Small intestine (tissue), 7 donors: ENCODE results near the gene GNPTAB. TPM values are rescaled to one million over a fixed set of nuclear protein-coding genes. Genes with fewer than 3 reads are reported as not detected.
A peak's percentile ranks its signal among the peaks of the same experiment; 100 is the strongest.
"Not testable (repeated sequence)": the region's sequence is repeated elsewhere in the genome, so short reads cannot be mapped to it uniquely, and the experiment has no call there.

Experiments
- DNase-seq, 2 donors: peaks; one replicate each; pipeline versions ENCODE4 v3.0.0 to v3.0.0-alpha.2; 2013
- FAIRE-seq: peaks from 2 replicates; lab custom pipeline; 2012; peaks lifted over from hg19 to GRCh38; lab: Jason Lieb, UNC
- H3K27ac ChIP-seq, 3 donors: one replicate each; pipeline ENCODE4 v1.5.1; 2013; ENCODE audit warnings: low read length in 2 of 3, mild to moderate bottlenecking in 2 of 3, control low read depth in 1 of 3, inconsistent platforms in 1 of 3, low read depth in 1 of 3, moderate library complexity in 1 of 3
- H3K27me3 ChIP-seq, 3 donors: one replicate each; pipeline ENCODE4 v1.6.1; 2013; ENCODE audit warnings: low read length in 3 of 3, inconsistent platforms in 1 of 3; ENCODE audit not compliant: control insufficient read depth in 3 of 3, insufficient read depth in 3 of 3
- H3K36me3 ChIP-seq, 3 donors: one replicate each; pipeline ENCODE4 v1.6.1; 2013; ENCODE audit warnings: low read length in 3 of 3, inconsistent platforms in 1 of 3, low read depth in 1 of 3, mild to moderate bottlenecking in 1 of 3, moderate library complexity in 1 of 3; ENCODE audit not compliant: control insufficient read depth in 3 of 3, insufficient read depth in 2 of 3
- H3K4me1 ChIP-seq, 3 donors: one replicate each; pipeline ENCODE4 v1.6.1; 2013; ENCODE audit warnings: low read length in 2 of 3, inconsistent platforms in 1 of 3, low read depth in 1 of 3, mild to moderate bottlenecking in 1 of 3, moderate library complexity in 1 of 3; ENCODE audit not compliant: control insufficient read depth in 3 of 3, insufficient read depth in 2 of 3
- H3K4me3 ChIP-seq, 3 donors: one replicate each; pipeline ENCODE4 v1.5.1; 2013; ENCODE audit warnings: low read length in 3 of 3, control low read depth in 1 of 3, inconsistent platforms in 1 of 3, low read depth in 1 of 3, mild to moderate bottlenecking in 1 of 3, moderate library complexity in 1 of 3
- H3K9me3 ChIP-seq, 2 donors: one replicate each; pipeline ENCODE4 v1.6.1; 2013; ENCODE audit warnings: low read depth in 1 of 2, low read length in 1 of 2; ENCODE audit not compliant: control insufficient read depth in 2 of 2, insufficient read depth in 1 of 2
- WGBS, 3 donors: extraction: QIAGEN DNeasy Blood & Tissue Kit; methylation state at CpG; one replicate each; pipeline ENCODE4 v1.1.7; 2013; 5-methylcytosine and 5-hydroxymethylcytosine counted together
- polyA plus RNA-seq, 4 donors: library from polyadenylated mRNA; stranded (reverse) in 3 of 4; unstranded in 1 of 4; fragments of 200-250 nt in 3 of 4; fragments of 120-200 nt in 1 of 4; gene quantifications; one replicate each; pipeline versions ENCODE4 v1.2.1 to v1.2.3, GENCODE V29; 2013
- donor health status: healthy with polysubstance abuse.
- donor health status: control.
- donor health status: control.
- donor health status: Bipolar disorder and iron deficiency.
- donor health status: healthy.

GNPTAB gene
- polyA plus RNA-seq, 4 donors, result 6.8 to 37.0 (median 12.6) TPM

GRCh38 chr12:101867619-101868018, 36.9 kb upstream of the GNPTAB start:
- not testable (repeated sequence) for H3K36me3 ChIP-seq, FAIRE-seq, H3K4me3 ChIP-seq, DNase-seq, H3K4me1 ChIP-seq, H3K27me3 ChIP-seq, H3K27ac ChIP-seq
- H3K9me3 ChIP-seq, result peaks cover 0 to 23% of the 10 kb centered on the region in 2 donors
- WGBS, 3 donors, result 92 to 94% (median 92%) methylated on average over 3 of the region's 3 CpGs

- H3K4me3 ChIP-seq, result no peak overlapping the region
- H3K27ac ChIP-seq, result no peak overlapping the region
- FAIRE-seq (no peak), DNase-seq (peak in 1 of 2 donors; percentile 12)
- H3K9me3 ChIP-seq, result peaks cover 0 to 23% of the 10 kb centered on the region in 2 donors
- no peaks in the 10 kb centered on the region for H3K4me1 ChIP-seq
- H3K27me3 ChIP-seq, result no peaks in the 10 kb centered on the region
- 42 to 67% (median 61%) methylated on average over 13 of the region's 13 CpGs for WGBS, 3 donors
- H3K36me3 ChIP-seq, result no peaks in the 10 kb centered on the region
These were observed 36.0 kb upstream of the GNPTAB start for GRCh38 chr12:101866615-101867373.

- no peaks in the 10 kb centered on the region for H3K36me3 ChIP-seq
- no peaks in the 10 kb centered on the region for H3K27me3 ChIP-seq
- DNase-seq, result no peak
- no peaks in the 10 kb centered on the region for H3K4me1 ChIP-seq
- no peak overlapping the region for H3K4me3 ChIP-seq
- H3K9me3 ChIP-seq, result peaks cover 0 to 23% of the 10 kb centered on the region in 2 donors
- no peak for FAIRE-seq
- no peak overlapping the region for H3K27ac ChIP-seq
These were observed 33.2 kb upstream of the GNPTAB start for GRCh38 chr12:101863981-101864380.

- FAIRE-seq, result no peak
- Histone ChIP-seq H3K4me1 (no peaks in the 10 kb centered on the region), H3K27ac (no peak overlapping the region), H3K9me3 (peaks cover 0 to 23% of the 10 kb centered on the region in 2 donors), H3K27me3 (no peaks in the 10 kb centered on the region), H3K4me3 (no peak overlapping the region), H3K36me3 (no peaks in the 10 kb centered on the region)
- WGBS, 3 donors, result 90 to 93% (median 91%) methylated on average over 2 of the region's 2 CpGs
- DNase-seq, result no peak
These were observed 31.5 kb upstream of the GNPTAB start for GRCh38 chr12:101862245-101862644.

- WGBS, 3 donors, result 74 to 89% (median 83%) methylated on average over 2 of the region's 2 CpGs
- not testable (repeated sequence) for H3K27ac ChIP-seq, H3K27me3 ChIP-seq, H3K36me3 ChIP-seq, FAIRE-seq, H3K4me3 ChIP-seq, H3K4me1 ChIP-seq
- H3K9me3 ChIP-seq, result peaks cover 0 to 23% of the 10 kb centered on the region in 2 donors
- peak in 1 of 2 donors; percentile 24 for DNase-seq
These were observed 30.9 kb upstream of the GNPTAB start for GRCh38 chr12:101861688-101862087.

GRCh38 chr12:101859664-101860607, 29.2 kb upstream of the GNPTAB start:
- H3K27ac ChIP-seq, result no peak overlapping the region
- no peak for FAIRE-seq
- H3K4me3 ChIP-seq, result no peak overlapping the region
- H3K27me3 ChIP-seq, result no peaks in the 10 kb centered on the region
- no peaks in the 10 kb centered on the region for H3K36me3 ChIP-seq
- peaks cover 0 to 6% (median 0%) of the 10 kb centered on the region in 3 donors for H3K4me1 ChIP-seq
- DNase-seq, result no peak
- H3K9me3 ChIP-seq, result peaks cover 0 to 11% of the 10 kb centered on the region in 2 donors

GRCh38 chr12:101858361-101858760, 27.6 kb upstream of the GNPTAB start:
- no peaks in the 10 kb centered on the region for H3K27me3 ChIP-seq
- no peaks in the 10 kb centered on the region for H3K36me3 ChIP-seq
- no peak overlapping the region for H3K4me3 ChIP-seq
- H3K4me1 ChIP-seq, result peaks cover 0 to 6% (median 0%) of the 10 kb centered on the region in 3 donors
- no peak overlapping the region for H3K27ac ChIP-seq
- WGBS, 3 donors, result 83 to 96% (median 91%) methylated on average over 3 of the region's 3 CpGs
- no peak for DNase-seq
- H3K9me3 ChIP-seq, result peaks cover 0 to 2% of the 10 kb centered on the region in 2 donors
- no peak for FAIRE-seq

- 42 to 56% (median 42%) methylated on average over 1 of the region's 1 CpG for WGBS, 3 donors
- H3K4me1 ChIP-seq, result peaks cover 0 to 6% (median 0%) of the 10 kb centered on the region in 3 donors
- H3K36me3 ChIP-seq, result no peaks in the 10 kb centered on the region
- no peak overlapping the region for H3K27ac ChIP-seq
- peak in 1 of 2 donors; percentile 19 for DNase-seq
- no peaks in the 10 kb centered on the region for H3K27me3 ChIP-seq
- no peak overlapping the region for H3K4me3 ChIP-seq
- H3K9me3 ChIP-seq, result no peaks in the 10 kb centered on the region
- no peak for FAIRE-seq
These were observed 26.3 kb upstream of the GNPTAB start for GRCh38 chr12:101857043-101857558.
